ENCODE data around the gene PRKCE.

The PRKCE gene

DNA sequence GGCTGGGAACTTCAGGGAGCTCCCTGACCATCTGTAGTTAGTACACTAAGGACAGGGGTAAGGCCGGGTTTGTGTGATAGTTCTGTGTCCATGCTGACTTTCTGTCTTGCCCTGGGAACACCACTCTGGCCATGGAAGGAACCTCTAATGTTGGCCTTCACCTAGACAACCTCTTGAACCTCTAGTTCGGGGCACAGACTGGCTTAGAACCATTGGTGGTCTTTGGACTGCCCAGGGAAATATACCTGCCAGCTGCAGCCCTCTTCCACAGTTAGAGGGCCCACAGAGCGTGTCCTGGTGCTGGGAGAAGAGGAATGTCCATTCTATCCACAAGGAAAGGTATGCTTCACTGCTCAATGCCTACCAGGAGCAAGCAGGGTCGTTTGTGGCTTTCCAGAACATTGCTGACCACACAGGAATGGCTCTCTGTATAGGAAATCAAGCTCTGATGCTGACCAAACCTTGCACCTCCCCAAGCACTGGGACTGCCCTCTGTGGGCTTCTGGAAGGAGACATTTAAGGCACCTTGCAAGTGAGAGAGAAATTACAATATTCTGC lies 326.9 kb downstream of the PRKCE start:
- H3K4me3 ChIP-seq (ENCODE audit: low read depth, low read length): no peak overlapping the region
- TF ChIP-seq, protein P1, sequence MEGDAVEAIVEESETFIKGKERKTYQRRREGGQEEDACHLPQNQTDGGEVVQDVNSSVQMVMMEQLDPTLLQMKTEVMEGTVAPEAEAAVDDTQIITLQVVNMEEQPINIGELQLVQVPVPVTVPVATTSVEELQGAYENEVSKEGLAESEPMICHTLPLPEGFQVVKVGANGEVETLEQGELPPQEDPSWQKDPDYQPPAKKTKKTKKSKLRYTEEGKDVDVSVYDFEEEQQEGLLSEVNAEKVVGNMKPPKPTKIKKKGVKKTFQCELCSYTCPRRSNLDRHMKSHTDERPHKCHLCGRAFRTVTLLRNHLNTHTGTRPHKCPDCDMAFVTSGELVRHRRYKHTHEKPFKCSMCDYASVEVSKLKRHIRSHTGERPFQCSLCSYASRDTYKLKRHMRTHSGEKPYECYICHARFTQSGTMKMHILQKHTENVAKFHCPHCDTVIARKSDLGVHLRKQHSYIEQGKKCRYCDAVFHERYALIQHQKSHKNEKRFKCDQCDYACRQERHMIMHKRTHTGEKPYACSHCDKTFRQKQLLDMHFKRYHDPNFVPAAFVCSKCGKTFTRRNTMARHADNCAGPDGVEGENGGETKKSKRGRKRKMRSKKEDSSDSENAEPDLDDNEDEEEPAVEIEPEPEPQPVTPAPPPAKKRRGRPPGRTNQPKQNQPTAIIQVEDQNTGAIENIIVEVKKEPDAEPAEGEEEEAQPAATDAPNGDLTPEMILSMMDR (IDR thresholded peaks at IDR 0.05; ENCODE audit: borderline replicate concordance, insufficient read depth, low read depth, low read length): no peak

DNA sequence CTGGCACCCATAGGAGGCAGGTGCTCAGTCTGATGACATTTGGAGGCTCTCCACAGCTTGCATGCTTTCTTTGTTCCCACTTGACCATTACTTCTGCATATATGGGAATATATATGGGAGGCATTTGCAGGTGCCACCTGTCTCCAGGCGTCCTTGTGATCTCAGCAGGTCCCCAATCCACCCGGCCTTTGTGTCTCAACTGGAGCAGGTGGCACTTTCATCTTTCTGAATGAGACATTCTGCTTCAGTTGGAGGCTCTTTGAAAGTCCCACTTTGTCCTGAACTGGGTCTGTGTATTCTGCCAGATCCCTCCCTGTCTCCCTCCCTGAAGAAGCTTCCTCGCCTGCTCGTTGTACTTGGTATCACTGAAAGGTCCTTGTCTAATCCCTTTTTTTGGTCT lies 327.6 kb downstream of the PRKCE start:
- TF ChIP-seq, protein P1 (IDR thresholded peaks at IDR 0.05; ENCODE audit: borderline replicate concordance, insufficient read depth, low read depth, low read length): no peak
- H3K4me3 ChIP-seq (ENCODE audit: low read depth, low read length): no peak overlapping the region

DNA sequence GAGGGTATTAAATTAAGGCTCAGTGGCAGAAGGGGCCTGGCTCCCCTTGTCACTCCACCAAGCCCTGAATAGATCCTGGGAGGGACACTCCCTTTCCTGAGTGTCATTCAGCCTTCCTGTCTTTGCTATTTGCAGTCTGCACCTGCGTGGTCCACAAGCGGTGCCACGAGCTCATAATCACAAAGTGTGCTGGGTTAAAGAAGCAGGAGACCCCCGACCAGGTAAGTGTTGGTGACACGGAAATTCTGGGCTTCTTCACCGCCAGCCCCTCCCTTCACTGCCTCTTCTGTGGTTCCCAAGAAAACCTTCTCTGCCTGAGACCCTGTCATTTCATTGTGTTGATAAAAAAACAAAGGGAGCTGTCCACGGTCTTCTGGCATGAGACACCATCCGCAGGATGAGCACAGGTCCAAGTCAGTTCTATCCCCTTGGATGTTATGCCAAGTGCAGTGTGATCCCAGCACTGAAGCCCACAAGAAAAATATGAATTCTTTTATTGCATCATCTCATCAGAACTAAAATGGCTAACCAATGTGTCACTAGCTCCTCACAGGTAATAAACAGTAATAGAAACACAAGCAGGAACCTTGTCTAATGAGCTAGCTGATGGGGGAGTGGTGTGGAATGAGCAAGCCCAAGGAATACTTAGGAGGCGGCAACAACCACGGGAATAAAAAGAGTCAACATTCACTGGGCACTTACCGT lies 328.8 kb downstream of the PRKCE start:
- no peak overlapping the region for H3K4me3 ChIP-seq (ENCODE audit: low read depth, low read length)
- TF ChIP-seq, protein P1 (IDR thresholded peaks at IDR 0.05; ENCODE audit: borderline replicate concordance, insufficient read depth, low read depth, low read length): no peak

DNA sequence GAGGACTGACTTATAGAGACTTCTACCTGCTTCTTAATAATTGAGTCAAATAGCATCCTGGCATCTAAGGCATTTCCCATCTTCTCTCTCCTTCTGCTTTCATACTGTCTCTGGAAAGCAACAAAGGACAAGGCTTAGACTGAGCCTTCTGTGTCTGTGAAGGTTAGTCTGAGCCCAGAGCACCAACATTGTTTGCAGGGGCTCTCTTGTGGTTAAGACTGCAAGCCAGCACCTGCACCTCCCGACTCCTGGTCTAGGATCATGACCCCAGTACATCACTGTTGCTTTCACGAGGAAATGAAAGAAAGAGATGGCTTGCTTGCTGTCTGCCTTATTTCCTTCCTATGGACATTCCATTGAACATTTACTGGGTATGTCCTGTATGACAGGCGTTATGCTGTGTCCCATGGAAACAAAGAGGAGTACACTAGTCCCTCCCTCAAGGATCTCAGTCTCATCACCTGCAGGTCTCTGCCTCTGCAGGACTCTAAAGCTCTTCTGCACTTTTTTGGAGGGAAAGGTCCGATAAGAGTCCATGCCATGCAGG lies 330.0 kb downstream of the PRKCE start:
- TF ChIP-seq, protein P1 (IDR thresholded peaks at IDR 0.05; ENCODE audit: borderline replicate concordance, insufficient read depth, low read depth, low read length): no peak
- no peak overlapping the region for H3K4me3 ChIP-seq (ENCODE audit: low read depth, low read length)

DNA sequence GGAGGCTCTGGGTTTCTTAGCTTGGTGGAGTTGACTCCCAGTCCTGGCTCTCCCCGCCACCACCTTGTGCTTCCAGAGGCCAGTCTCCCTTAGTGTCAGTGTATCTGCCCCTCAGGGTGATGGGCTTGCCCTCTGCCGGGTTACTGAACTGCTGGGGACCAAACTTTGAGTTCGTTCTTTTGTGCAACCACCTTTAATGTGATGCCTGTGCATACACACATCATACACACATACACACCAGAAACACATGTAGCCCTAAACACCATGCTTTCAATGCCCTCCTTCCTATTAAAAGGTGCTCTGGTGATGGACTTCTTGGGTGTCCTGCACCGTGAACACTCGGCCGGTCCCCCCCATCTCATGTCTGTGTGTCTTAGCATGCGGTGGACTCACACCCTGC lies 330.6 kb downstream of the PRKCE start:
- TF ChIP-seq, protein P1 (IDR thresholded peaks at IDR 0.05; ENCODE audit: borderline replicate concordance, insufficient read depth, low read depth, low read length): no peak
- H3K4me3 ChIP-seq (ENCODE audit: low read depth, low read length): no peak overlapping the region

DNA sequence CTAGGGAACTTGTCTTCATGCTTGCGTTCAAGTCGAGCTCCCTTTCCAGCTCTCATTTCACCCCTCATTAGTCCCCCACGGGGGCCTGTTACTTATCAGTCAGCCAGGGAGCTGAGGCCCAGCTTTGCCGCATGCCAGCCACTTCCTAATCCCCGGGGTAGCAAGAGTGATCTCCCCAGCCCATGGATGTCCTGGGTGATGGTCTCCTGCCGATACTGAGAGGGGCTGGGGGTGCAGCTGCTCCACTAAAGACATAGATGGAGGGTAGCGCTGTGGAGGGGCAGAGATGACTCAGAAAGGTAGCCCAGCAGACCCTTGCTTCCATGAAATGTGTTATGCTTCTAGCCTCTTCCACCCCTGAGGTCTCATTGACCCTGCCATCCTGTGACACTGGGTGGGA lies 331.7 kb downstream of the PRKCE start:
- H3K4me3 ChIP-seq (ENCODE audit: low read depth, low read length): no peak overlapping the region
- TF ChIP-seq, protein P1 (IDR thresholded peaks at IDR 0.05; ENCODE audit: borderline replicate concordance, insufficient read depth, low read depth, low read length): no peak

DNA sequence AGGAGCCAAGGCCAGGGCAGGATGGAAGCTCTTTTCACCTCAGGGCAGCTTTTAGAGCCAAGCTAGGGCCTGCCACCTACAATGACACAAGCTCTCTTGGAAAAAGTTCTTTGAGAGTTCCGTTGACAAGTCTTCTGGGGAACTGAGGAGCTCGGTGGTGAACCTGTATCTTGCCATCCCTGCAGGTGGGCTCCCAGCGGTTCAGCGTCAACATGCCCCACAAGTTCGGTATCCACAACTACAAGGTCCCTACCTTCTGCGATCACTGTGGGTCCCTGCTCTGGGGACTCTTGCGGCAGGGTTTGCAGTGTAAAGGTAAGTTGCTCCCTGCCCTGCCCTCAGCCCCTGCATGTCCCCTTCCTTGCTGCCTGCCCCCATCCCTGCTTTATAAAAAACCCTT lies 332.9 kb downstream of the PRKCE start:
- H3K4me3 ChIP-seq (ENCODE audit: low read depth, low read length): no peak overlapping the region
- TF ChIP-seq, protein P1 (IDR thresholded peaks at IDR 0.05; ENCODE audit: borderline replicate concordance, insufficient read depth, low read depth, low read length): no peak
